Activated T-cell treated with anti-CD3 and anti-CD28 coated beads, Interleukin-2, amount 50 U/mL, for 4 hours (primary cell): ENCODE results near the gene AKAP9. TPM values are rescaled to one million over a fixed set of nuclear protein-coding genes. Genes with fewer than 3 reads are reported as not detected.

Experiments used
- ATAC-seq, 2 donors: fragments of 200-7000 bp; cut with Tn5 transposase; one replicate each; pipeline ENCODE4 v1.10.0; 2021
- DNase-seq: peaks from one replicate; pipeline ENCODE4 v3.0.0-alpha.2; 2020
- H3K27me3 Mint-ChIP-seq: one replicate; pipeline ENCODE4 v1.8.0; 2021; ENCODE audit warnings: low read depth, mixed read lengths
- H3K36me3 Mint-ChIP-seq: one replicate; pipeline ENCODE4 v1.8.0; 2022; ENCODE audit warnings: mixed read lengths; ENCODE audit not compliant: insufficient read depth
- H3K4me1 Mint-ChIP-seq: one replicate; pipeline ENCODE4 v1.8.0; 2021; ENCODE audit warnings: low read depth, mixed read lengths
- H3K4me3 Mint-ChIP-seq: one replicate; pipeline ENCODE4 v1.8.0; 2021; ENCODE audit warnings: mild to moderate bottlenecking, moderate library complexity, mixed read lengths
- H3K9me3 Mint-ChIP-seq: one replicate; pipeline ENCODE4 v1.8.0; 2021; ENCODE audit warnings: mixed read lengths
- total RNA-seq, 3 donors: library from RNA; stranded (reverse); gene quantifications; one replicate each; pipeline ENCODE4 v1.2.1, GENCODE V29; 2021

The AKAP9 gene
- total RNA-seq, 3 donors from 2014 or later: 22.0 to 25.6 (median 23.9) TPM

DNA sequence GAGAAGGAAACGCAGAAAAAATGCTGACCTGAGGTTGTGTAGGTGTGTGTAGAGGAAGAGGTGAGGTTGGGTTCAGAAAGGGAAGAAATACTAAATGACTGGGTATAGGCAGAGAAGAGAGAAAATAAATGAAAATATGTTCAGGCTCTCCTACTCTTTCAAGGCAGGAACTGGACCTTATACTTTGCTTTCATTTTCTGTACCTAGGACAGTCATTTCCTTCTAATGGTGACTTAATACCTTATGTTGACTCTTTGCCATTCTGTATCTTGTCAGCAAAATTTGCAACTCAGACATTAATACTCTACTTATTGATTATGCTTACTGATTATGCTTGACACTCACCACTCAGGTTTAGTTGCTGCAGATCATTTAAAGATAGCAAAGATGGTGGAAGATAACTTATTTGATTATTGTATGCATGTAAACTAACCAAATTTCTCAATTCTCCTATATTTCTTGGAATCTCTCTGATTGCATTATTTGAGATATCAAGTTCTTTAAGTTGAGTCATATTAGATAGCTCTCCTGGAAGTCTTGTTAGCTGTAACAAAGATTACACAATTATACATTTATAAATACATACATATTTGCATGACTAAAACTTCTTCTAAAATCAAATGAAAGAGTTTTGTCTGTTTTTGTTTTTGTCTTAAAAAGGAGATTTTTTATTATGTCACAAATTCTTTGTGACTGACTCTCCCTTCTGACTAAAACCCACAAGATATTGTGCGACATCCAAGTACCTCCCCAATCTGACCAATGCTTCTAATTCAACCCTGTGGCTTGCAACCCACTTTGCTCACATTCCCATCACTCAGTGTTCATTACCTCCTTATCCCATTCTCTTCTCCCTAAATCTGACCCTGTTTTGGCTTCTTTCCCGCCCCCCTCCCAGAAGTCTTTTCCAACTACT lies 218.3 kb downstream of the AKAP9 start:
- Mint-ChIP-seq H3K36me3 (no peaks in the 10 kb centered on the region), H3K4me1 (no peaks in the 10 kb centered on the region), H3K4me3 (no peak overlapping the region), H3K27me3 (peaks cover 12% of the 10 kb centered on the region), H3K9me3 (no peaks in the 10 kb centered on the region)
- DNase-seq (no peak), ATAC-seq (no peak)

Other genes starting within 250 kb of the AKAP9 start
- gene MTERF1, start 60.2 kb upstream of the AKAP9 start, total RNA-seq: 10 to 100 TPM; 17.8 to 21.4 (median 18.9) TPM
- 10 to 100 TPM; 42.2 to 44.8 (median 43.4) TPM for gene CYP51A1, start 193.6 kb downstream of the AKAP9 start, total RNA-seq
- not detected for gene LRRD1, start 238.3 kb downstream of the AKAP9 start, total RNA-seq